Neutrophil (primary cell): Measurements from ENCODE around the gene NXPH4.

Source experiments
- H3K27ac ChIP-seq: fragments of 200-600 bp; sonication (generic); 2 replicates; pipeline ENCODE4 v1.5.1; 2016; ENCODE audit warnings: mild to moderate bottlenecking, moderate library complexity
- H3K27me3 ChIP-seq: fragments of 200-600 bp; sonication (generic); 2 replicates; pipeline ENCODE4 v1.6.0; 2016; ENCODE audit warnings: mild to moderate bottlenecking
- H3K36me3 ChIP-seq: fragments of 200-600 bp; sonication (generic); 2 replicates; pipeline ENCODE4 v1.5.1; 2017
- H3K4me1 ChIP-seq, 2 experiments: fragments of 200-600 bp in 1 of 2; sonication (generic) in 1 of 2; 1 replicate in 1 of 2; 2 replicates in 1 of 2; pipeline versions ENCODE4 v1.5.1 to v1.6.1; 2013 to 2016; ENCODE audit warnings: low read depth in 1 of 2, low read length in 1 of 2, mild to moderate bottlenecking in 1 of 2, moderate library complexity in 1 of 2; ENCODE audit not compliant: control insufficient read depth in 1 of 2, insufficient read depth in 1 of 2
- H3K4me3 ChIP-seq, 2 experiments: fragments of 200-600 bp in 1 of 2; sonication (generic) in 1 of 2; 1 replicate in 1 of 2; 2 replicates in 1 of 2; pipeline ENCODE4 v1.5.1; 2013 to 2016; ENCODE audit warnings: low read depth in 1 of 2, low read length in 1 of 2, mild to moderate bottlenecking in 1 of 2, moderate library complexity in 1 of 2
- H3K9me3 ChIP-seq: fragments of 200-600 bp; sonication (generic); 2 replicates; pipeline ENCODE4 v1.5.1; 2016
- TF ChIP-seq, protein P1 (sequence below): fragments of 200-600 bp; sonication (generic); IDR thresholded peaks from 2 replicates; pipeline ENCODE4 v1.5.1; 2016; ENCODE audit warnings: antibody characterized with exemption

The NXPH4 gene

DNA sequence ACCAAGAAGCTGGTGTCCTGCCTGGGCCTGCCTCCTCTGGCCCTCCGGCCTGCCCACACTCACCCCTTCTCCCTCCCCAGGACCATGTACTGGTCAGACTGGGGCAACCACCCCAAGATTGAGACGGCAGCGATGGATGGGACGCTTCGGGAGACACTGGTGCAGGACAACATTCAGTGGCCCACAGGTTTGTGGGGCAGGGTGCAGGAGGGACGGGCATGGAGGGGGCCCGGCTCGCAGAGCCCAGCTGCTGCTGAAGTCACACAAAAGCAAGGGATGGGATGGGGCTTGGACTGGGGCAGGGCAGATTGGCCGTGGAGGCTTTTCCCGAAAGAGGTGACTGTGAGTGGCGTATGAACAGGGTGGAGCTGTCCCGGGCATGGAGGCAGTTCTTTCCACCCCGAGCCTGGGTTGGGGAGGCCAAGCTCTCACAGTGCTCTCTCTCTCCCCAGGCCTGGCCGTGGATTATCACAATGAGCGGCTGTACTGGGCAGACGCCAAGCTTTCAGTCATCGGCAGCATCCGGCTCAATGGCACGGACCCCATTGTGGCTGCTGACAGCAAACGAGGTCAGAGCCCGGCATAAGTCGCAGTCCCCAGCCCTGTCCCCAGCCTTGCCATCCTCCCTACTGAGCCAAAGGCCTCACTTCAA, 7.8 kb upstream of the NXPH4 start:
- TF ChIP-seq, protein P1, sequence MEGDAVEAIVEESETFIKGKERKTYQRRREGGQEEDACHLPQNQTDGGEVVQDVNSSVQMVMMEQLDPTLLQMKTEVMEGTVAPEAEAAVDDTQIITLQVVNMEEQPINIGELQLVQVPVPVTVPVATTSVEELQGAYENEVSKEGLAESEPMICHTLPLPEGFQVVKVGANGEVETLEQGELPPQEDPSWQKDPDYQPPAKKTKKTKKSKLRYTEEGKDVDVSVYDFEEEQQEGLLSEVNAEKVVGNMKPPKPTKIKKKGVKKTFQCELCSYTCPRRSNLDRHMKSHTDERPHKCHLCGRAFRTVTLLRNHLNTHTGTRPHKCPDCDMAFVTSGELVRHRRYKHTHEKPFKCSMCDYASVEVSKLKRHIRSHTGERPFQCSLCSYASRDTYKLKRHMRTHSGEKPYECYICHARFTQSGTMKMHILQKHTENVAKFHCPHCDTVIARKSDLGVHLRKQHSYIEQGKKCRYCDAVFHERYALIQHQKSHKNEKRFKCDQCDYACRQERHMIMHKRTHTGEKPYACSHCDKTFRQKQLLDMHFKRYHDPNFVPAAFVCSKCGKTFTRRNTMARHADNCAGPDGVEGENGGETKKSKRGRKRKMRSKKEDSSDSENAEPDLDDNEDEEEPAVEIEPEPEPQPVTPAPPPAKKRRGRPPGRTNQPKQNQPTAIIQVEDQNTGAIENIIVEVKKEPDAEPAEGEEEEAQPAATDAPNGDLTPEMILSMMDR, result no peak
- H3K4me3 ChIP-seq, result no peak overlapping the region
- peaks cover 28% of the 10 kb centered on the region for H3K27me3 ChIP-seq
- no peaks in the 10 kb centered on the region for H3K9me3 ChIP-seq
- no peak overlapping the region for H3K27ac ChIP-seq
- H3K36me3 ChIP-seq, result no peaks in the 10 kb centered on the region
- H3K4me1 ChIP-seq, result peaks cover 0 to 5% of the 10 kb centered on the region in 2 experiments

DNA sequence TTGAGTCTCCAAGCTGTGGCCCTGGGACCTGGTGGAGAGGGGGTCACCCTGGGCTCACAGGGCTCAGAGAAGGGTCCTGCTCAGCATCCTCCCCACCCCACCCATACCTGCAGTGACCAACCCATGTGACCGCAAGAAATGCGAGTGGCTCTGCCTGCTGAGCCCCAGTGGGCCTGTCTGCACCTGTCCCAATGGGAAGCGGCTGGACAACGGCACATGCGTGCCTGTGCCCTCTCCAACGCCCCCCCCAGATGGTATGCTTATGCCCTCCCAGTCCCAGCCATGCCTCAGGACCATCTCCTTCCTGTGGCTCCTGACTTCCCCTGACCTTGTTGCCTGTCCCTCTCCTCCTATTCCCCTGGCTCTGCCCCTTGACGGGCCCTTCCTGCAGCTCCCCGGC, 6.7 kb upstream of the NXPH4 start:
- TF ChIP-seq, protein P1, result no peak
- peaks cover 0 to 12% of the 10 kb centered on the region in 2 experiments for H3K4me1 ChIP-seq

DNA sequence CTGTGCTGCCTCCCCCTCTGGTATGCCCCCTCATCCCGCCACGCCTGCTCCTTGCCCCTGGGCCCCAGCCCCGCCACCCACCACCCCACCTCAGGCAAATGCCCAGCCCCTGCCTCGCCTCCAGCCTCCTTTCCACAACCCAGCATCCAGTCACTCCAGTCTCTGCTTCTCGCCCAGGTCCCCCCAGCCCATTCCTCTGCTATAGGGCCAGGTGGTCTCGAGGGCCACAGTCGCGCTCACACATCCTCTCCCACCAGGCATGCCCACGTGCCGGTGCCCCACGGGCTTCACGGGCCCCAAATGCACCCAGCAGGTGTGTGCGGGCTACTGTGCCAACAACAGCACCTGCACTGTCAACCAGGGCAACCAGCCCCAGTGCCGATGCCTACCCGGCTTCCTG, 6.1 kb upstream of the NXPH4 start:
- Histone ChIP-seq H3K27ac (no peak overlapping the region), H3K36me3 (no peaks in the 10 kb centered on the region), H3K27me3 (peaks cover 45% of the 10 kb centered on the region), H3K4me3 (no peak overlapping the region), H3K4me1 (peaks cover 0 to 12% of the 10 kb centered on the region in 2 experiments), H3K9me3 (no peaks in the 10 kb centered on the region)
- TF ChIP-seq, protein P1, result no peak

More for the DNA sequence above, 6.7 kb upstream of the NXPH4 start:
- Histone ChIP-seq H3K27ac (no peak overlapping the region), H3K9me3 (no peaks in the 10 kb centered on the region), H3K4me3 (no peak overlapping the region), H3K27me3 (peaks cover 40% of the 10 kb centered on the region), H3K36me3 (no peaks in the 10 kb centered on the region)

DNA sequence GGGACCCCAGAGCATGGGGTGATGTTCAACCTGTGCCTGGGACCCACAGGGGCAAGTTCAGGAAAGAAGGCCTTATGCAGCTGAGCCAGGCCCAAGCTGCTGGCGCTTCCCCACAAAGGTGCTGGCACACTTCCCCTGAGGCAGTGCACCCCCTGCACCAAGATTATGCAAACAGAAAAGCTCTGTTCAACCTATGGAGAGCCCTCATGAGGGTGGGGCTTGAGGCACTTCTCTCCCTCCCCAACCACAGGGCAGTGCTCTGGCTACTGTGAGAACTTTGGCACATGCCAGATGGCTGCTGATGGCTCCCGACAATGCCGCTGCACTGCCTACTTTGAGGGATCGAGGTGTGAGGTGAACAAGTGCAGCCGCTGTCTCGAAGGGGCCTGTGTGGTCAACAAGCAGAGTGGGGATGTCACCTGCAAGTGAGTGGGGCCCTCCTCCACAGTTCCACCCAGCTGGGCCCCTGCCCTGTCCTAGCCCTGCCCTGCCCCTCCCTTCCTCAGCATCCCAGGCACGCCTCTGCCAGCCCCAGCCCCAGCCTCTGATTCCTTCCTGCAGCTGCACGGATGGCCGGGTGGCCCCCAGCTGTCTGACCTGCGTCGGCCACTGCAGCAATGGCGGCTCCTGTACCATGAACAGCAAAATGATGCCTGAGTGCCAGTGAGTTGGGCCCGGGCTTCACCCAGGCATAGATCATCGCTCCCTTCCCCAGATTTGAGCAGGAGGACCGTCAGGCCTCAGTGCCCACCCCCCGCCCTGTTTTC, 5.5 kb upstream of the NXPH4 start:
- H3K4me3 ChIP-seq, result no peak overlapping the region
- TF ChIP-seq, protein P1, result no peak
- H3K4me1 ChIP-seq, result peaks cover 0 to 14% of the 10 kb centered on the region in 2 experiments
- no peak overlapping the region for H3K27ac ChIP-seq
- no peaks in the 10 kb centered on the region for H3K9me3 ChIP-seq
- peaks cover 52% of the 10 kb centered on the region for H3K27me3 ChIP-seq
- H3K36me3 ChIP-seq, result no peaks in the 10 kb centered on the region

DNA sequence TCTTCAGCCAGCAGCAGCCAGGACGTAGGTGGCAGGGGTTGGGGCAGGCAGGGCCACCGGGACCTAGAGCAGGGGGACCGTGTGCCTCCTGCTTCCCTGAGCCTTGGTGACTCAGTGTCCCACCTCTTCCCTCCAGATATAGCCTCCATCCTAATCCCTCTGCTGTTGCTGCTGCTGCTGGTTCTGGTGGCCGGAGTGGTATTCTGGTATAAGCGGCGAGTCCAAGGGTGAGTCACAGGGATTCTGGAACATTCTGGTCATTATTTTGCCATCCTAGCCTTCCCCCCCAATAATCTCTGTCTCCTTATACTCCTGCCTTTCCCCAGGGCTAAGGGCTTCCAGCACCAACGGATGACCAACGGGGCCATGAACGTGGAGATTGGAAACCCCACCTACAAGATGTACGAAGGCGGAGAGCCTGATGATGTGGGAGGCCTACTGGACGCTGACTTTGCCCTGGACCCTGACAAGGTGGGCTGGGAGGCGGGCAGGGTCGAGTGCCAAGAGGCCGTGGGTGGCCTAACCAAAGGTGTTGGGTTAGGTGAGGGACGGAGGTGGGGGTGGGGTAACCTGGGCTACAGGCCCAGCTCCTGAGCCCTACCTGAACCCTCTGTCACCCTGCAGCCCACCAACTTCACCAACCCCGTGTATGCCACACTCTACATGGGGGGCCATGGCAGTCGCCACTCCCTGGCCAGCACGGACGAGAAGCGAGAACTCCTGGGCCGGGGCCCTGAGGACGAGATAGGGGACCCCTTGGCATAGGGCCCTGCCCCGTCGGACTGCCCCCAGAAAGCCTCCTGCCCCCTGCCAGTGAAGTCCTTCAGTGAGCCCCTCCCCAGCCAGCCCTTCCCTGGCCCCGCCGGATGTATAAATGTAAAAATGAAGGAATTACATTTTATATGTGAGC, 4.5 kb upstream of the NXPH4 start:
- Histone ChIP-seq H3K9me3 (no peaks in the 10 kb centered on the region), H3K4me1 (peaks cover 6 to 22% of the 10 kb centered on the region in 2 experiments), H3K27ac (no peak overlapping the region), H3K27me3 (peaks cover 61% of the 10 kb centered on the region), H3K4me3 (no peak overlapping the region), H3K36me3 (no peaks in the 10 kb centered on the region)
- TF ChIP-seq, protein P1, result no peak
